Activated CD4-positive, alpha-beta T cell treated with anti-CD3 and anti-CD28 coated beads for 24 hours (primary cell): Measurements from ENCODE around the gene SNUPN.

Experiments
- DNase-seq, 2 donors: peaks; one replicate each; pipeline ENCODE4 v3.0.0-alpha.2; 2020; ENCODE audit warnings: low read depth in 2 of 2

The SNUPN gene

DNA sequence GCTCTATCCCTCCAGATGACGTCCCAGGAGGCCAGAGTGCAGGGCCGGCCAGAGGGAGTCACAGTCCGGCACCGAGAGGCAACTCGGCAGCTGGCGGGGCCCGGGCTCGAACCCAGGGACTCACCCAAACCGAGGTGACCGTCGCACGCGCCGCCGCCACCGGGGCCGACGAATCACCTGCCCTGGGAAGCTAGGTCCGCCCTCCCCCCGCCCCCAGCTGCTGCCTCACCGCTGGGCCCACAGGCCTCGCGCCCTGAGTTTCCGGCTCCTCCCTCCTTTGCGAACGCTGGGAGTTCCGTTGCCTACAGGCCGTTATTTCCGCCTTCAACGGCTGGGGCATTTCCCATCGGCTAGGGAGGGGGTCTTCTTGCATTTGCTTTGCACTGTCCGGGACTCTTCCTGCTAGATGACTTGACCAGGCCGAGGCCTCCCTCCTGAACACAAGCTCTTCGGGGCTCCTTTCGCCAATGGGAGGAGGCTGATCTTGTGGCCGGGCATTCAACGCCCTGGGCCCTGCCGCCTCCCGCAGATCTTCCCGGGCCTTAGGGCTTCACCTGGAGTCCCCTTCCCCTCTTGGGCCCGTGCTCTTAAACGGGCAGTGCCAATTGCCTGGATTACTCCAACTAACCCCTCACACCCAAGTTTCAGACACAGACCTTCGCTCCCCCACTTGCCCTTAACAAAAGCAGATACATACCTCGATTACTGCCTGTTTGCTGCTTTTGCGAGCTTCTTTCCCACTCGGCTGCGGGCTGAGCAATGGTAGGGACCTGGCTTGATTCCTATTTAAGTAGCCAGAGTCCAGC, at the start of gene SNUPN:
Gene SNUPN (minus strand): TSS at position 184 of the 806 bp plus-strand sequence. CDS start 4,674 bp downstream, outside the sequence.
- peak; percentile 90 for DNase-seq

DNA sequence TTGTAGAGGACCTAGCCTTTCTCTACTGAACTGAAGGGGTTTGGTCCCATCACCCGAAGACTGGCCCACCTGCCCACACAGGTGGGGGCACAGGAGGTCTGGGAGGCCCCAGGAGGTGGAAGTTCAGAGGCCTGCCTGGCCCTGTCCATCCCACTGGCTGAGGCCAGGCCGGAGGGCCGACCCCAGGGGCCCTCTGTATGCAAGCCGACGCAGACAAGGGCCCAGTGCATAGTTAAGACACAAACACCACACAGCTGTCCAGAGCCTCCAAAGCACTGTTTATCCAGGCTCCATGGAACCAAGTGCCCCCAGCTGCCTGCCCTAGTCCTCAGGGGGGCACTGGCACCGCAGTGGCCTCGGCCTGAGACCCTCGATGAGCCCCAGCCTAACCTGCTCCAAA, 48.8 kb upstream of the SNUPN start:
- DNase-seq: no peak

DNA sequence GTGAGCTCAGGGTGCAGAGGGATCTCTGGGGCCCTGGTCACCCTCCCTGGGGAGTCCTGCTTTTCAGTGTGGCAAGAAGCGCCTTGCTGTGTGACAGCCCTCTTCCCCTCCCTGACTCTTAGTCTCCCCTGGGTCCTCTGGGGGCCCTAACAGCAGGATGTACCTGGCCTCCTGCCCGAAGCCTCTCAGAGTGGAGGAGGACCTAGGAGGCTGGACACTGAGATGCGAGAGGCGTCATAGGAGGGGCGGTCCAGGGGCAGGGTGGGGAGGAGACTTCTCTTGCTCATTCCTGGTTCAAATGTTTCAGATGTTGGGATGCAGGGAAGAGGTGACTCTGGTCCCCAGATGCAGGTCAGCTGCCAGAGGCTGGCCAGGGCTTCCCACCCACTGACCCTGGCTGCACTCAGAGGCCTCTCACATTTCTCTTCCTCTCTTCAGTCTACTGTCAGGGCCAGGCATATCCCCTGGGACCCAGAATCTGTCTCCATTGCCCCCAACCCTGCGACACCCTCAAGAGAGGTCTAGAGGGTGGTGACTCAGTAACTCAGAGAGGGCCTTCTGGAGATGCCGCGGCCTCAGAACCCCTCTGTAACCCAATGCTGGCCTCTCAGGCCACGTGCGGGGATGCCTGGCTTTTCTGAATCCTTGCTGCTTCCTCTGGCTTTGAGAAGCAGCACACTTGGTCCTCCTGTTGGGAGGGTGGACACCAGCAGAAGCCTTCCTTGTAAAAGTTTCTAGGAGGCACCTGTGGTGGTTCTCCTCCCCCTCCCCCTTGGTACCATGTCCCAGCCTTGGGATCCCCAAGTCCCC, 48.1 kb upstream of the SNUPN start:
- DNase-seq: no peak

DNA sequence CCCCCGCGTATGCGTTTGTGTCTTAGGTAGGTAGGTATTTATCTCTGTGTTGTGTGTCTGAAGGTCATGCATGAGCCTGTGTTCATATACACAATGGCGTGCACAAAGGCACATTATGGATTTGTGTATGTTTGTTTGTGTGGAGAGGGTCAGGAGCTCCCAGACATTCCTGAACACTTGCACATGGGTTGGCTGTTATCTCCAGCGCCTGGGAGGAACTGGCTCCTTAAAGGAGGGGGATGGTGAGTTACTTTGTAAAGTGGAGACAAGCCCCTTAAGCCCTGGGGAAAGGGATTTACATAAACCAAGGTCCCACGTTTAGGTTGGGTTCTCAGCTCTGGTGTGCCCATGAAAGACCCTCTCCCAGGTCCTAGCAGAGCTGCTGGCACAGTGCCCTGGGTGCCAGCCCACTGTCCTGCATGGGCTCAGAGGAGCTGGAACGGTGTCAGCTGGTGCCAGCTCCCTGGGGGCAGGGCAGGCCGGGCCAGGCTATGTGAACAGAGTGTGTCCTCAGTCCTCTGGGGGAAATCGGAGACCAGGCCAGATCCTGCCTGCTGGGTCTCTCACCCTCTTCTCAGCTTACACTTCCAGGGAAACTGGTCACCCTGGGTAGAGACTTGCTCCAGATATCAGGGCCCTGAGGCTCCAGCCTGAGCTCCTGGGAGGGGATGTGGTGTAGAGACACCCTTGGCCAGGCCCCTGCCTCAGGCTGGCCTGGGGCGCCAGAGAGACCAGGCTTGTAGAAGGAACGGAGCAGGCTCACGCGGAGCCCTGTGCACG, 47.3 kb upstream of the SNUPN start:
- no peak for DNase-seq

DNA sequence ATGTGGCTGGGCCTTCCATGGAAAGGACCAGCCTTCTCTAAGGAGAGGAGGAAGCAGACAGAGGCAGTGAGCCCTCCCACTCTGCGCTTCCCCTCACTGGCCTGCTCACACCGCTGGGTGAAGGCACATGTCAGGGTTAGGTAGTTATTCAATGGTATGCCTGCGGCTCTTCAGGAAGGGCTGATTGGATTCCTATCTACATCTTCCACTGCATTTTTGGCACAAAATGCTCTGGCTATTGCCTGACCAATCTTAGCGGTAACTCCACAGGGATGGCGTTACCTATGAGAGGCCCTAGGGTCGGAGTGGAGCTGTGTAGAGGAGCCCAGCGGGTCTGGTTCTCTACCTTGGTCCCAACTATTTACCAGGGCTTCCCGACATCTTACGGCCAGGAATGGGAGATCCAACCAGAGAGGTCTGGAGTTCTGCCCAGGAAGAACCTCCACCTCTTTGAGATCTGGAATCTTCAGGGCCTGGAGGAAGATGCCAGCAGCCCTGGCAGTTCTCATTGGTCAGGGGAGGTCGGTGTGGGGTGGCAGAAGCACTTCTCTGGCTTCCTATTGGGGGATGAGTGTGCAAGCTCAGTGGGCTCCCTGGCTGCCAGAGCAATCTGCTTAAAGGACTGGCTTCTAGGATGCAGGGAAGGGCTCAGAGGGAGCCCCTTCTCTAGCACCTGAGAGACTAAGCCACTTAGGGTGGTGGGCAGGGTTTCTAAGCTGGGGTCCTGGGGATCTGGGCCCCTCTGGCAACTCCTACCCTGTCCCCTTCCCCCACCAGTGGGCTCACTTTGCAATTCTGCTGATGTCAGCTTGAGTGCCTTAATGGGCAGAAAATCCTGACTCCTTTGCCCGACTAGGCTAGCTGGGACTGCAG, 46.4 kb upstream of the SNUPN start:
- DNase-seq: no peak

DNA sequence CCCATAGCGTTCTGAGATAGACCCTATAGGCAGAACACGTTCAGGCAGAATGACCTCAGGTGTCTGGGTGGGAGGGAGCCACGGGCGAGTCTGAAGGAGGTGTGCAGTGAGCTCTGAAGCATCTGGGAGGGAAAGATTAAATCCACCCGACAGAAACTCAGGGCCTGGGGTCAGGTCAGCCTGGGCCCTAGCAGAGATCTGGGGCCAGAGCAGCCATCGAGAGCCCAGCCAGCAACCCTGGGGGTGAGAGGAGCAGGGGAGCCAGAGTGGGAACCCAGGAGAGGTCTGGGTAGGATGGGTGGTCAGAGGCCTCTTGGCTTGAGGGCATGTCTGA, 44.3 kb upstream of the SNUPN start:
- DNase-seq: no peak

DNA sequence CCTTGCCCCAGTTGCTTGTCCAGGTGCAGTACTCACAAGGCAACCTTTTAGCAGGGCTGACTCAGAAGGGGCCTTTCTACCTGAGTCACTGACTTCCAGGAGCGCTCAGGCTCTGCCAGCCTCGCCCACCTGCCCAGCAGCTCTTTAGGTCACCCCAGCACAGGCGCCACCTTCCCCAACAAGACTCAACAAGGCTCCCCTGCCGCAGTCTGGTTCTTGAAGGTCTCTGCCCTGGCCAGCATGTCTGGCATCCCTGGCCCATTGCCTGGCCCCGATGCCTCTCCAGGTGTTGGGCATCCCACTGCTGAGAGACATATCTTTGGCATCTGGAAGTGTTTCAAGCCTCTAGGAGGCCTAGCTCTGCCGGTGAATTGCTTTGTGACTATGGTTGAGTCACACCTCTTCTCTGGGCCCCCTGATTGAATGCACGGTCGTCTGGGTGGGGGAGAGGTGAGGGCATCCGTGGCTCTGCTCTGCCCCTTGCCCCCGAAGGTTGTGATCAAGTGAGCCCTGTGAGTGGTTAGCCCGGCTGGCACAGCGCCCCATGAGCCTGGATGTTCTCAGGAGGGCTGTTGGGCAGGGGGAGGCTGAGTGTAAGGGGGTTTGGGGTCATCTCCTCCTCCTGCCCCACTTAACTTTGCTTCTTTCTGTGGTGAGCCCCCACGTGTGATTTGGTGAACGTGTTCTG, 43.8 kb upstream of the SNUPN start:
- no peak for DNase-seq

DNA sequence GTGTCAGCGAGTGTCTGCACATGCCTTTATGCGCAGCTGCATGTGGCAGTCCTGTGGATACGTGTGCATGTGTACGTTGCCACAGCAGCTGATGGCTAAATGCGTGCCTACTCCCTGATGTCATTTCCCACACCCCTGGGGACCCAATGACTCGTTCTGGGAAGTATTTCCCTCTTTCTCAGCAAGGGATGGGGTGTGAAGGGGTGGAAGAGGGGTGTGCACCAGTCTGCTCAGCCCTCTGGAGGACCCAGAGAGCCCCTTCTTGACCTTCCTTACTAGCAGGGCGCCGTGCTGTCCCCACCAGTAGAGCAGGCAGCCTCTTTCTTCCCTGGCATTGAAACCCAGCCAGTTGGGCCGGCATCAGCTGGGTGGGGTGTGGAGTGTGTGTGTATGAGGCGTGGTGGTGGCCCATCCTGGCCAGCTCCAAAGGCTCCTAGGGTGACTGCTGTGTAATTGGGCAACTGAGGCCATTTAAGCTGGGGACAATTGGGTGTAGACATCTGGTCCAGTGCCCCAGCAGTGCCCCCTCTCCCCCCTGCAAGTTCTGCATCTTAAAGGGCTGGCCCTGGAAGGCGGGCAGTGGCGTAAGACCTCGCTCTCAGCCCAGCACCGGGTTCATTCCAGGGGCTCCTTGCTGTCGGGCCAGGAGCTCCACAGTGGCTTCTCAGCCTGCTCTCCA, 41.4 kb upstream of the SNUPN start:
- no peak for DNase-seq

DNA sequence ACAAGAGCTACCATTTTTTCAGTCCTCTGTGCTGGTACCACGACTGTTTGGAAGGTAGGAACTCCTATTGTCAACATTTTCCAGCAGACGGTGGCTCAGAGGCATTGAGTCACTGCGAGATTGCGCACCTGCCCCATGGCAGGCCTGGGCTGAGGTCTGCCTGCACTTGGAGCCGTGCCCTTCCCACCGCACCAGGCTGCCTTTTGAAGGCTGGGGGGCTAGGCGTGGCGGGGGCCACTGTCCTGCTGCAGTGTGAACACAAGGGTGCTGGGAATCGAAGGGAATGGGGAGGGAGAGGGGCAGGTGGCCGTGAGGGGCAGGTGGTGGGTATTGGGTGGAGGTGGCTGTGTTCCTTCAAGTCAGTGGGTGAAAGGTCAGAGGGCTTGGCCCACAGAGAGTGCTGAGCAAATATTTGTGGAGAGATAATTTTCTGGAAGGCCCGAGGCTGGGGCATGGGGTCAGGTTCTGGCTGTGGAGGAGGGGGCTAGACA, 38.5 kb upstream of the SNUPN start:
- DNase-seq: no peak

DNA sequence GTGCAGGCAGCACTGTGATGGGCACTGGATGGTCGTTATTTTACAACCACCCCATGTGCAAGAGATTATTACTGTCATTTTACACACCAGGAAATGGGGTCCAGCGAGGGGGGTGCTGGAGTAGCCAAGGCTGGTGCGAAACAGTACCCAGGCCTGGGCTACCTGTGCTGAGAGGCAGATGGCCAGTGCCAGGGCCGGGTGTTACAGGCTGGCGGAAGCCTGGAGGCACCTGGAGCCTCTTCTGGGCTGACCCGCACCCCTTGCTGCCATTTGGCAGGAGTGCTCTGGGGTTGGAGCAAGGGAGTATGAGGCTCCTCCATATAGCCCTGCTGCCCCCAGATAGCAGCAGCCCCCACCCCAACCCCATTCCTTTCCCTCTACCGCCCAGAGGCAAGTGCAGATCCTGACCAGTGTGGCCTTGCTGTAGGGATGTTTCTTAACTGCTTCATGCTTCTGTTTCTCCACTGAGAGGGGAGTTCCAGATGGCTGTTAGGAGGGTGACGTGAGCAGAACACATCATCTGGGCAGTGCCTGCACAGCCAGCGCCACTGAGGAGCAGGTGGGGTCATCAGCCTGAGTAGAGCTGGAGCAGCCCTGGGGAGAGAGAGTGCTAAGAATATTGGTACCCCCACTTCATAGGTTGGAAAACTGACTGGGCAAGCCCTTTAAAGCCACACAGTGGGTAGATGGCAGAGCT, 37.4 kb upstream of the SNUPN start:
- DNase-seq: no peak

DNA sequence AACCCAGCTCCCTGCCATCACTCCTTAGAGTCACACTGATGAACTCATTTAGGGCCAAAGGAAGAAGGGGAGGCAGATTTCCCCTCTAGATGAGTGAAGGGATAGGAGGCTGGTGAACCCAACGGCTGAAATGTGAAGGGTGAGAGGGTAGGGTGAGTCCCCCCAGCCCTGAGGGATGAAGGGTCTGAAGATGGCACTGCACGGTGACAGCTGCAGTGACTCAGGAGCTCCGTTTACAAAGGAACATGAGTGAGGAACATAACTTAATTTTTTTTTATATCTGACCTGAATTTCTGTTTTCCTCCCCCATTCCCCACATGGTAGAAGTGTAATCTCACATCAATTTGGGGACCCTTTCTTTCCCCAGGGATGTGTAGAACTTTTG, 36.2 kb upstream of the SNUPN start:
- DNase-seq: no peak

DNA sequence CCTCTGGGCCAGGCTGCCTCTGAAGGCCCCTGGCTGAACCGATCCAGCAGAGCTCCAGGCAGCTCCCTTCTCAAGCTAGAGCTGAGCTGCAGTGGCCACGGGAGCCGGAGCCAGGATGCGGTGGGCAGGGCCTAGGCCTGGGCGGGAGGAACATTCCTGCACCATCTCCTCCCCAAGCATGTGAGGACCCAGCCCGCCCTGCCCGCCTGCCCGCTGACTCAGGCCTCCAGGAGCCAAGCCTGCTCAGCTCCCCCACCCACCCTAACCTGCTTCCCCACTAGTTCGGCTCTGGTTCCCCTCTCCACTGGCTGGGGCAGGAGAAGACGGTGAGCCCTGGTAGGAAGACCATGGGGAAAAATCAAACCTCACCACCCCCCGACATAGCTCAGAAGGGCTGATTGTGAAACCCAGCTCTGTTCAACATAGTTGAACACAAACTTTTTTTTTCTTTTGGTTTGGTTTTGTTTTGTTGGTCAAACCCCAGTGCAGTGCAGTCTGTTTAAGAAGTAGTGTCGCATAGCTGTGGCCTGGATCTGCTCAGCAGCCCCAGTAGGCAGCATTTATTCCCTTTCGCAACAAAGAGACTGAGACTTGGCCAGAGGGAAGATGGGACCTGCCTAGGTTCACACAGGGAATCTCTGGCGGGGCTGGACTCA, 35.7 kb upstream of the SNUPN start:
- no peak for DNase-seq

DNA sequence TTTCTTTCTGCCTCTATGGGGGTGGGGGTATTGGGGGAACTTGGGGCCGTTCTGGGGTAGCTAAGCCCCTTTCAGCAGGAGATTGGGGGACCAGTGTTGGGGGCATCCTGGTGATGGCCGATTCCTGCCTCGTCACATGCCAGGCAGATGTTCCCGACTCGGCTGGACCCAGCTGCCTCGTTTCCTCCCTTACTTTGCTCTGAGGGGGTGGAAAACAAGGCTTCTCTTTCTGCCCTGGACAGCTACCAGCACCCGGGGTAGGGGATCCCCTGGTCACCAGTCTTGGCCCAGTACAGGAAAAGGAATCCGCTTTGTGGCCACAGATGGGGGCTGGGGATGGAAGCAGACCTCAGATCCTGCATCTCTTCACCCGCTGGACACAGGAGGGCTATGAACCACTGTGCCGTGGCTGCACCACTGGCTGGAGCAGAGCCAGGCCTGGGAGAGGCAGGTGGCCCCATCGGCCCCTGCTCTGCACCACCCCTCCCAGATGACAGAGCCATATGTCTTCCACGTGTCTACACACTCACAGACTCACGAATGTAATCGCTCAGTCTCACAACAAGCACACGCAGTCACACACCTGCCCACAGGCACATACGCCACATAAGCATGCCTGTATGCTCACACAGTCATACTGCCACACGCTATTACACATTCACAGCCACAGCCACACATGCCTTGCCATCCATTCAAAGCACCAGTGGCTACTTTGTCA, 34.6 kb upstream of the SNUPN start:
- no peak for DNase-seq

DNA sequence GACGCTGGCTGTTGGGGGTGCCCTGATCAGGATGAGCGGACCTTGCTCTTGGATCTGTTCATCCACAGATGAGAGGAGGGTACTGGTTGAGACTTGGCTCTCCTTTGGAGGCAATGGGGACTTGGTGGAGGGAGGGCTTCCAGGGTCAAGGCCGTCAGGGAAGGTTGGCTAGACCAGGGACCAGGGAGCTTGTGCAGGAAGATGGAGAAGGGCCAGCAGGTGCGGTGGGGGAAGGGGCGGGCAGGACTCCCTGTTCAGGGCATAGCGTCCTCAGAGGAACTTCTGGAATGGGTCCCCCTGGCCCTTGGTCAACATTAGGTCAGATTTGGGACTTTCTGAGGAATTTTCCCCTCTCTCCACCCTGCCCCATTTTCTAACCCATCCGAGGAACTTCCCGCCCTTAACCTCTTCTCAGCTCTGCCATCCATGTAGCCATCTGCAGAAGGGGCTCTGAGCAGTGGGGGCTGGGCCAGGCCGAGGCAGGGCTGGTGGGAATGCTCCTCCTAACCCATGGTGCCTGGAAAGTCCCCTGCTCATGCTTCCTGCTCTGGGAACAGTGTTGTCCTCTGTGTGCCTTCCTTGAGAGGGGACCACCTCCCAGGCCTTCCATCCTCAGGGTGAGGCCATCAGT, 33.7 kb upstream of the SNUPN start:
- no peak for DNase-seq

DNA sequence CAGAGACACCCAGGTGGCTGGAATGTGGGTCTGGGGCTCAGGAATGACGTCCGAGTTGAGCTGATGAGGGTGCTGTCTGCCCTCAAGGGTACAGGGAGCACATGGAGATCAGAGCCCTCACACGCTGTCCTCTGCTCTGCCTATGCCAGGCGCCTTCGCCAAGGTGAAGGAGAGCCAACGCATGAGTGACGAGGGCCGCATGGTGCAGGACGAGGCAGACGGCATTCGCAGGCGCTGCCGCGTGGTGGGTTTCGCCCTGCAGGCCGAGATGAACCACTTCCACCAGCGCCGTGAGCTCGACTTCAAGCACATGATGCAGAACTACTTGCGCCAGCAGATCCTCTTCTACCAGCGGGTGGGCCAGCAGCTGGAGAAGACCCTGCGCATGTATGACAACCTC, 31.3 kb upstream of the SNUPN start:
- DNase-seq: no peak

DNA sequence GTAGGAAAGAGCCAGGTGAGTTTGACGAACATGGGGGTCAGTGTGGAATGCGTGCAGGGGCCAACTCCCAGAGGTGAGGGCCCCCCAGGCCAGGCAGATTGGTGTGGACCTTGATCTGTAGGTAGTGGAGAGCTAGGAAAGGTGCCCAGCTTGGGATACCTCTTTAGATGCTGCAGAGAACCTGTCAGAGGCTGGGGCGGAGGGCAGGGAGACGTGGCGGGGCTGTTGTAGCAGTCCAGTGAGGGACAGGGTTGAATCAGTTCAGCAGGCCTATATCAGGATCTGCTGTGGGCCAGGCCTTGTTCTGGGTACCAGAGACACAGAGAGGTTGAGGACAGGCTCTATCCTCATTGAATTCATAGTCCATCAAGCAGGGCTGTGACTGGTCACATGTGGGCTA, 30.8 kb upstream of the SNUPN start:
- no peak for DNase-seq

DNA sequence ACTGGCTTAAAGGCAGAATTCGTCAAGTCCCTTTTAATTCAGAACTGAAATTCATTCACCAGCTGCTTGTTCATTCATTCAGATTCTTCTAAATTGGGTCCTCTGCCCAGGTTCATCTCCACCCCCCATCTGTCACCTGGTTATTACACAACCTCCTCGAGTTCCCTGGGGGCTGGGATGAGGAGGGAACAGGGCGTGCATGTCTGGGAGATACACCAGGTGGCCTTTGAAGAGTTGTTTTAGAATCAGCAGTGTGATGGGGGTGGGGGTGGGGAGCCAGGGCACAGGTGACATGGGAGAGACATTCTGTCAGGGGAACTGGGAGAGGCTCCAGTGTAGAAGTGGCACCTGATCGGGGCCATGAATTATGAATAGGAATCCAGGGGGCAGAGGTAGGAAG, 30.4 kb upstream of the SNUPN start:
- no peak for DNase-seq
